Measurements from ENCODE around the gene LRRC28. TPM values are rescaled to one million over a fixed set of nuclear protein-coding genes. Genes with fewer than 3 reads are reported as not detected.

The LRRC28 gene
- total RNA-seq, 2 donors from 2014 or later: 18.5 to 26.0 TPM

- ATAC-seq (replicated peaks): no peak
- H3K9me3 Mint-ChIP-seq: no peaks in the 10 kb centered on the region
- H3K4me3 Mint-ChIP-seq: no peak overlapping the region
- H3K4me1 Mint-ChIP-seq: no peaks in the 10 kb centered on the region
- H3K36me3 Mint-ChIP-seq (ENCODE audit: low read depth): no peaks in the 10 kb centered on the region
- no peak overlapping the region for H3K27ac Mint-ChIP-seq
- H3K27me3 Mint-ChIP-seq: no peaks in the 10 kb centered on the region
Measured at GRCh38 chr15:99306694-99307338, 55.5 kb downstream of the LRRC28 start.

DNA sequence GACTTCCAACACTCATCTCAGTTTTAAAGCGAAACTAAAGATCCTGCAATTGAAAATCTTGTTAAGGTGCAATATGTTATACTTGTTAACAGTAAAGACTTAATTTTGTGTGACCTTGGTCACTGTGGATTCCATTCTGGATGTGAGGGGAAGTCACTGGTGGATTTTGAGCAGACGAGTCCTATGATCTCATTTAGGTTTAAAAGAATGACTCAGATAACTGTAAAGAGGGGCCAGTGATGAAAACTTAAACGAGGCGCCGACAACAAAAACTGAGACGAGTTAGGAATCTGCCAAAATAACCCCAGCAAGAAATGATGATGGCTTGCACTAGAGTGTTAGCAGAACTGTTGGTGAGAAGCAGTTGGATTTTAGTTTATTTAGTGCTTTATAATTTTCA lies 56.5 kb downstream of the LRRC28 start:
- peaks cover 4% of the 10 kb centered on the region for H3K36me3 Mint-ChIP-seq (ENCODE audit: low read depth)
- H3K9me3 Mint-ChIP-seq: peaks cover 3% of the 10 kb centered on the region
- H3K27ac Mint-ChIP-seq: no peak overlapping the region
- no peaks in the 10 kb centered on the region for H3K27me3 Mint-ChIP-seq
- H3K4me3 Mint-ChIP-seq: no peak overlapping the region
- no peaks in the 10 kb centered on the region for H3K4me1 Mint-ChIP-seq
- ATAC-seq (replicated peaks): no peak

DNA sequence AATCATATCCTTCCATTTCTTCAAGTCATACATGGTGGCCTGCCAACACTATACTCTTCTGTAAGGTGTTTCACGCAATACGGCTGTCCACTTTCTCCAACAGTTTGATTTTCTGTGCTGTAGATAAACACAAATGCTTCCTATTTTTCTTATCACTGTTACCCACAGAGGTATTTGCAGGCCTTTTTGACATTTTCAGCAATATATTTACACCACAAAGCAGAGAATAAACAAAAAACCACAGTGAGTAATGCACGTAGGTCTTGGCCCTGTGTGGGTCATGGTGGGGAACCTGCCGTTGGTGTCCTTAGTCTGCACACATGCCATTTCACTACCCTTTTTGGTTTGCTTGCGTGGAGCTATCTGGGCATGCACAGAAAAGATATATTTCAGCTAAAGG lies 59.5 kb downstream of the LRRC28 start:
- no peak overlapping the region for H3K27ac Mint-ChIP-seq
- no peaks in the 10 kb centered on the region for H3K27me3 Mint-ChIP-seq
- H3K4me1 Mint-ChIP-seq: no peaks in the 10 kb centered on the region
- no peak overlapping the region for H3K4me3 Mint-ChIP-seq
- H3K9me3 Mint-ChIP-seq: peaks cover 7% of the 10 kb centered on the region
- no peak for ATAC-seq (replicated peaks)
- H3K36me3 Mint-ChIP-seq (ENCODE audit: low read depth): peaks cover 8% of the 10 kb centered on the region

- Mint-ChIP-seq H3K27me3 (no peaks in the 10 kb centered on the region), H3K36me3 (ENCODE audit: low read depth) (peaks cover 8% of the 10 kb centered on the region), H3K4me1 (no peaks in the 10 kb centered on the region), H3K4me3 (no peak overlapping the region), H3K9me3 (peaks cover 7% of the 10 kb centered on the region), H3K27ac (no peak overlapping the region)
- no peak for ATAC-seq (replicated peaks)
Measured at GRCh38 chr15:99312228-99312627, 60.9 kb downstream of the LRRC28 start.

DNA sequence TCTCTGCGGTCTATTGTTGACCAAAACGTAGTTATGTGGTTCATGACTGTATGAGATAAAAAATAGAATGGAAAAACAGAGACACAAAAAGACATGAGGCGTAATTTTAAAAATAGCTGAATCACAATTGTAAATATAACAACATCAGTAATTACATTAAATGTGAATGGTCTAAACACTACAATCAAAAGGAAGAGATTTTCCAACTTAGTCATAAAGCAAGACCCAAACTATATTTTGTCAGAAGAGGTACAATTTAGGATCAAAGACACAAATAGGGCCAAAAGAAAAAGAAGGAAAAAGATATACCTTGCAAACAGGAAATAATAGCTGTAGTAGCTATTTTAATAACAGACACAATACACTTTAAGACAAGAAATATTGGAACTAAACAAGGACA lies 61.5 kb downstream of the LRRC28 start:
- peaks cover 8% of the 10 kb centered on the region for H3K36me3 Mint-ChIP-seq (ENCODE audit: low read depth)
- no peaks in the 10 kb centered on the region for H3K27me3 Mint-ChIP-seq
- H3K4me1 Mint-ChIP-seq: no peaks in the 10 kb centered on the region
- no peak overlapping the region for H3K4me3 Mint-ChIP-seq
- ATAC-seq (replicated peaks): no peak
- no peak overlapping the region for H3K27ac Mint-ChIP-seq
- peaks cover 7% of the 10 kb centered on the region for H3K9me3 Mint-ChIP-seq

DNA sequence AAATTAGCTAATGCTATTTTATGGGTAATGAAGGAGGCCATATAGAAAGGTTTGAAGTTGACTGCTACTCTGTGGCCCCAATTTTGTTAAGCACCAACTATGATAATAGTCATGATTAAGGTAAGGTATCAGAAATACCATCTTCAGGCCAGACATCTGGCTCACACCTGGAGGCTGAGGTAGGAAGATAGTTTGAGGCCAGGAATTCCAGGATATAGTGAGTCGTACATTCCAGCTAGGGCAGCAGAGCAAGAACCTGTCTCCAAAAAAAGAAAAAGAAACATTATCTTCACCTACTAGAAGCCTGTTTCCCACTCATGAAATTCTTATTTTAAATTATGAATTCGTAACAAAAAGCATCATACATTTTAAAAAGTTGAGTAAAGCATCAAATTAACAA lies 64.4 kb downstream of the LRRC28 start:
- H3K27me3 Mint-ChIP-seq: no peaks in the 10 kb centered on the region
- ATAC-seq (replicated peaks): no peak
- no peak overlapping the region for H3K27ac Mint-ChIP-seq
- H3K4me3 Mint-ChIP-seq: no peak overlapping the region
- peaks cover 7% of the 10 kb centered on the region for H3K9me3 Mint-ChIP-seq
- H3K4me1 Mint-ChIP-seq: no peaks in the 10 kb centered on the region
- peaks cover 8% of the 10 kb centered on the region for H3K36me3 Mint-ChIP-seq (ENCODE audit: low read depth)

GRCh38 chr15:99320374-99321215 lies 69.3 kb downstream of the LRRC28 start:
- Mint-ChIP-seq H3K4me1 (peaks cover 5% of the 10 kb centered on the region), H3K27ac (no peak overlapping the region), H3K9me3 (peaks cover 4% of the 10 kb centered on the region), H3K4me3 (no peak overlapping the region), H3K36me3 (ENCODE audit: low read depth) (no peaks in the 10 kb centered on the region), H3K27me3 (no peaks in the 10 kb centered on the region)
- no peak for ATAC-seq (replicated peaks)

GRCh38 chr15:99321468-99321867 lies 70.2 kb downstream of the LRRC28 start:
- no peak for ATAC-seq (replicated peaks)
- Mint-ChIP-seq H3K36me3 (ENCODE audit: low read depth) (no peaks in the 10 kb centered on the region), H3K4me3 (no peak overlapping the region), H3K9me3 (peaks cover 5% of the 10 kb centered on the region), H3K27me3 (no peaks in the 10 kb centered on the region), H3K27ac (no peak overlapping the region), H3K4me1 (peaks cover 5% of the 10 kb centered on the region)

DNA sequence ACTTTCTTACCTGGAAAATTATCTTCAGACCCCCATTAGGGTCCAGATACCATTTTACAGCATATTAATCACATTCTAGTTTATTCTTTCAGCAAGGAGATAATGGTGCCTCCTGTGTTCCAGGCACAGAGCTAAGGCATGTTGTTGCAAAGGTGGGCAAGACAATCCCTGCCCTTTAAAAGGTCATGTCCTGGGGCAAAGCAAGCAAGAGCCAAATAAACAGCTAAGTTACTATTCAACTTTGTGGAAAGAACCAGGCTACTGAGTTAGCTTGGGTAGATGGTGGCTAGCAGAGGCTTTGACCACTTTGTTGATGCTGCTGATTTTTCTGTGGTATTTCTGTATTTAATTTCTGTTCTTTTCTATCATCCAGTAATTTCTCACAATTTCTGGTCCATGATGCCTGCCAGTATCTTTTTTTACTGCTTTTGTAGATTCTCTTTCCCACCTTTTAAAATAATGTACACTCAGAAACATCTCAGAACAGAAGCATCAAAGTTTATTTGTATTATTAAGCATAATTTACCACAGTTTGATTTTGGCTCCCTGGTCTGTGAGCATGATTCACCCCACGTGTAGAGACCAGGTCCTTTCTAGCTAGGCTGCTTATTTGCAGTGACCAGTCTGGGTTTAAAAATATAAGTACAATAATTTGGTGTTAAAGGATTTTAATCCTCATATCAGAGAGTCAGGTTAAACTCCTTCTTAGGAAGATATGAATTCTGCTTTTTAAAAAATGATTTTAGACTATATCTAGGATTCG lies 71.5 kb downstream of the LRRC28 start:
- H3K4me3 Mint-ChIP-seq: no peak overlapping the region
- peaks cover 5% of the 10 kb centered on the region for H3K4me1 Mint-ChIP-seq
- peaks cover 5% of the 10 kb centered on the region for H3K9me3 Mint-ChIP-seq
- H3K36me3 Mint-ChIP-seq (ENCODE audit: low read depth): no peaks in the 10 kb centered on the region
- ATAC-seq (replicated peaks): no peak
- H3K27me3 Mint-ChIP-seq: no peaks in the 10 kb centered on the region
- no peak overlapping the region for H3K27ac Mint-ChIP-seq

DNA sequence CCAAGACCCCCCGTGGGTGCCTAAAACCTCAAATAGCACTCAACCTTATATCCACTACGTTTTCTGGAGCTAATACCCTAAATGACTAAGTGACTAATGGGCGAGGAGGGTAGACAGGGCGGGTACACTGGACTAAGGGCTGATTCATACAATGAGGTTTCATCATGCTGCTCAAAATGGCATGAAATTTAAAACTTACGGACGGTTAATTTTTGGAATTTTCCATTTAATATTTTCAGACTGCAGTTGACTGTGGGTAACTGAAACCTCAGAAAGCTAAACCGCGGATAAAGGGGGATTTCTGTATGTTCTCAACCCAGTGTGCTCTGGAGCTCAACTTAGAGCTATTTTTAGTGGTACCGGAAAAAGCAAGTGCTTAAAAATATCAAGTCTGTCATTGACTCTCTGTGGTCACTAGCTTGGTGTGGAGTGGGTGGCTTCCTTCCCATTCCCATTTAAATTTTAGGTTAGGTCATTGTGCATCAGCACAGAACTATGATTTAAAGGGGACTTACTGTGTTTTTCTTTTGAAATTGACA lies 72.9 kb downstream of the LRRC28 start:
- ATAC-seq (replicated peaks): peak; percentile 94
- peaks cover 5% of the 10 kb centered on the region for H3K4me1 Mint-ChIP-seq
- H3K9me3 Mint-ChIP-seq: peaks cover 5% of the 10 kb centered on the region
- H3K27me3 Mint-ChIP-seq: no peaks in the 10 kb centered on the region
- H3K27ac Mint-ChIP-seq: peak overlapping the region; percentile 83
- peak overlapping the region; percentile 50 for H3K4me3 Mint-ChIP-seq
- no peaks in the 10 kb centered on the region for H3K36me3 Mint-ChIP-seq (ENCODE audit: low read depth)

- Mint-ChIP-seq H3K27ac (peak overlapping the region; percentile 83), H3K36me3 (ENCODE audit: low read depth) (no peaks in the 10 kb centered on the region), H3K4me3 (peak overlapping the region; percentile 50), H3K9me3 (peaks cover 5% of the 10 kb centered on the region), H3K27me3 (no peaks in the 10 kb centered on the region), H3K4me1 (peaks cover 5% of the 10 kb centered on the region)
- no peak for ATAC-seq (replicated peaks)
Measured at GRCh38 chr15:99324700-99325099, 73.4 kb downstream of the LRRC28 start.

DNA sequence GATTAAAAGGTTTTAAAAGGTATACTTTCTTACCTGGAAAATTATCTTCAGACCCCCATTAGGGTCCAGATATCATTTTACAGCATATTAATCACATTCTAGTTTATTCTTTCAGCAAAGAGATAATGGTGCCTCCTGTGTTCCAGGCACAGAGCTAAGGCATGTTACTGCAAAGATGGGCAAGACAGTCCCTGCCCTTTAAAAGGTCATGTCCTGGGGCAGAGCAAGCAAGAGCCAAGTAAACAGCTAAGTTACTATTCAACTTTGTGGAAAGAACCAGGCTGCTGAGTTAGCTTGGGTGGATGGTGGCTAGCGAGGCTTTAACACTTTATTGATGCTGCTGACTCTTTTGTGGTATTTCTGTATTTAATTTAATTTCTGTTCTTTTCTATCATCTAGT lies 75.0 kb downstream of the LRRC28 start:
- no peak overlapping the region for H3K27ac Mint-ChIP-seq
- H3K9me3 Mint-ChIP-seq: peaks cover 5% of the 10 kb centered on the region
- no peak overlapping the region for H3K4me3 Mint-ChIP-seq
- H3K27me3 Mint-ChIP-seq: no peaks in the 10 kb centered on the region
- no peaks in the 10 kb centered on the region for H3K36me3 Mint-ChIP-seq (ENCODE audit: low read depth)
- ATAC-seq (replicated peaks): no peak
- H3K4me1 Mint-ChIP-seq: peaks cover 5% of the 10 kb centered on the region

- no peak for ATAC-seq (replicated peaks)
- Mint-ChIP-seq H3K27me3 (no peaks in the 10 kb centered on the region), H3K4me1 (peaks cover 5% of the 10 kb centered on the region), H3K36me3 (ENCODE audit: low read depth) (no peaks in the 10 kb centered on the region), H3K9me3 (peaks cover 5% of the 10 kb centered on the region), H3K27ac (no peak overlapping the region), H3K4me3 (no peak overlapping the region)
Measured at GRCh38 chr15:99328106-99329072, 77.1 kb downstream of the LRRC28 start.

GRCh38 chr15:99331381-99331780 lies 80.1 kb downstream of the LRRC28 start:
- ATAC-seq (replicated peaks): no peak
- H3K27me3 Mint-ChIP-seq: no peaks in the 10 kb centered on the region
- H3K4me3 Mint-ChIP-seq: no peak overlapping the region
- H3K36me3 Mint-ChIP-seq (ENCODE audit: low read depth): no peaks in the 10 kb centered on the region
- H3K4me1 Mint-ChIP-seq: no peaks in the 10 kb centered on the region
- H3K27ac Mint-ChIP-seq: no peak overlapping the region
- H3K9me3 Mint-ChIP-seq: no peaks in the 10 kb centered on the region
